Gastroesophageal sphincter (tissue), 4 donors: Measurements from ENCODE around the gene RFC1. TPM values are rescaled to one million over a fixed set of nuclear protein-coding genes. Genes with fewer than 3 reads are reported as not detected.
"Not testable (repeated sequence)": the region's sequence is repeated elsewhere in the genome, so short reads cannot be mapped to it uniquely, and the experiment has no call there.

ENCODE experiments used
- ATAC-seq: fragments of 150-250 bp; one replicate; pipeline ENCODE4 v1.9.1; 2016; ENCODE audit warnings: mild to moderate bottlenecking, moderate library complexity
- H3K27ac ChIP-seq, 4 donors: fragments of 200-600 bp; sonication (generic) in 3 of 4; 1 replicate in 3 of 4; 2 replicates in 1 of 4; pipeline ENCODE4 v1.5.1; 2016 to 2019
- H3K27me3 ChIP-seq: fragments of 200-600 bp; sonication (generic); one replicate; pipeline ENCODE4 v1.5.1; 2019
- H3K36me3 ChIP-seq, 2 donors: fragments of 200-600 bp; sonication (generic); one replicate each; pipeline ENCODE4 v1.5.1; 2019; ENCODE audit warnings: control low read depth in 1 of 2
- H3K4me1 ChIP-seq, 3 donors: fragments of 200-600 bp; sonication (generic); 1 replicate in 2 of 3; 2 replicates in 1 of 3; pipeline ENCODE4 v1.5.1; 2016 to 2019; ENCODE audit warnings: control low read depth in 2 of 3
- H3K4me3 ChIP-seq, 2 donors: fragments of 200-600 bp; sonication (generic); one replicate each; pipeline ENCODE4 v1.5.1; 2019; ENCODE audit warnings: mild to moderate bottlenecking in 1 of 2, moderate library complexity in 1 of 2
- H3K9me3 ChIP-seq, 3 donors: fragments of 200-600 bp; sonication (generic); one replicate each; pipeline ENCODE4 v1.5.1; 2017 to 2019; ENCODE audit warnings: control low read depth in 2 of 3
- EP300 ChIP-seq: sonication (generic); formaldehyde crosslinking; IDR thresholded peaks from one replicate; pipeline ENCODE4 v1.6.1; 2017; ENCODE audit warnings: antibody characterized with exemption, mild to moderate bottlenecking
- POLR2A ChIP-seq, 2 donors: fragments of 450-650 bp; IDR thresholded peaks; one replicate each; pipeline ENCODE4 v1.6.1; 2017; ENCODE audit warnings: antibody characterized with exemption in 2 of 2, mild to moderate bottlenecking in 2 of 2, moderate library complexity in 1 of 2
- POLR2AphosphoS5 ChIP-seq: sonication (generic); formaldehyde crosslinking; IDR thresholded peaks from one replicate; pipeline ENCODE4 v1.6.1; 2017; ENCODE audit warnings: antibody characterized with exemption
- WGBS, 2 donors: methylation state at CpG; one replicate each; pipeline ENCODE4 v1.1.5; 2018; ENCODE audit warnings: low coverage in 1 of 2; 5-methylcytosine and 5-hydroxymethylcytosine counted together
- total RNA-seq, 4 donors: library from RNA; depleted of rRNA; stranded (reverse); fragments of >200 nt; gene quantifications; one replicate each; pipeline ENCODE4 v1.1.0, GENCODE V29; 2016
- TF ChIP-seq, protein P1 (sequence below), 4 experiments: fragments of 200-600 bp in 2 of 4; fragments of 450-650 bp in 2 of 4; sonication (generic) in 1 of 4; IDR thresholded peaks; one replicate each; pipeline ENCODE4 v1.5.1; 2017 to 2019; ENCODE audit warnings: antibody characterized with exemption in 4 of 4, mild to moderate bottlenecking in 2 of 4, moderate library complexity in 2 of 4

RFC1 gene
- total RNA-seq, 4 donors from 2014 or later, result 37.1 to 51.8 (median 41.0) TPM

DNA sequence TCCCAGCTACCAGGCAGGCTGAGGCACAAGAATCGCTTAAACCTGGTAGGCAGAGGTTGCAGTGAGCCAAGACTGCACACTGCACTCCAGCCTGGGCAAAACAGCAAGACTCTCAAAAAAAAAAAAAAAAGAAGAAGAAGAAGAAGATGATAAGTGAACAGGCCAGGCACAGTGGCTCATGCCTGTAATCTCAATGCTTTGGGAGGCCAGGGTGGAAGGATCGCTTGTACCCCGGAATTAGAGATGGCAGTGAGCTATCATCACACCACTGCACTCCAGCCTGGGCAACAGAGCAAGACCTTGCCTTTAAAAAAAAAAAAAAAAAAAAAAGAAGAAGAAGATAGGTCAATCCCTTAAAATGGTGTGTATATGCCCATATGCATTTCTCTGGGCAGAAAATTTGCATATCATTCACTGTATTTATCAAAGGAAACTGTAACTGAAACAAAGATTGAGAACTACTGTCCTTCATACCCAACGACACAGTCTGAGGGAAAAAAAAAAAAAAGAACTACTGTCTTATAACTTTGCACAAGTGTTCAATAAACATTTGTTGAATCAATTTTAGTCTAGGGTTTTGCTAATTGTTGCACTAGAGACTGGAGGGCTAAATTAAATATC lies 2.3 kb downstream of the RFC1 start:
- TF ChIP-seq POLR2AphosphoS5 (no peak), POLR2A (IDR thresholded peaks at IDR 0.05) (no peak), EP300 (no peak)
- TF ChIP-seq, protein P1, sequence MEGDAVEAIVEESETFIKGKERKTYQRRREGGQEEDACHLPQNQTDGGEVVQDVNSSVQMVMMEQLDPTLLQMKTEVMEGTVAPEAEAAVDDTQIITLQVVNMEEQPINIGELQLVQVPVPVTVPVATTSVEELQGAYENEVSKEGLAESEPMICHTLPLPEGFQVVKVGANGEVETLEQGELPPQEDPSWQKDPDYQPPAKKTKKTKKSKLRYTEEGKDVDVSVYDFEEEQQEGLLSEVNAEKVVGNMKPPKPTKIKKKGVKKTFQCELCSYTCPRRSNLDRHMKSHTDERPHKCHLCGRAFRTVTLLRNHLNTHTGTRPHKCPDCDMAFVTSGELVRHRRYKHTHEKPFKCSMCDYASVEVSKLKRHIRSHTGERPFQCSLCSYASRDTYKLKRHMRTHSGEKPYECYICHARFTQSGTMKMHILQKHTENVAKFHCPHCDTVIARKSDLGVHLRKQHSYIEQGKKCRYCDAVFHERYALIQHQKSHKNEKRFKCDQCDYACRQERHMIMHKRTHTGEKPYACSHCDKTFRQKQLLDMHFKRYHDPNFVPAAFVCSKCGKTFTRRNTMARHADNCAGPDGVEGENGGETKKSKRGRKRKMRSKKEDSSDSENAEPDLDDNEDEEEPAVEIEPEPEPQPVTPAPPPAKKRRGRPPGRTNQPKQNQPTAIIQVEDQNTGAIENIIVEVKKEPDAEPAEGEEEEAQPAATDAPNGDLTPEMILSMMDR (IDR thresholded peaks at IDR 0.05), result no peak
- no peak for ATAC-seq
- Histone ChIP-seq H3K9me3 (no peaks in the 10 kb centered on the region), H3K4me1 (peaks cover 2 to 40% (median 10%) of the 10 kb centered on the region in 3 donors), H3K27ac (no peak overlapping the region), H3K27me3 (no peaks in the 10 kb centered on the region), H3K4me3 (no peak overlapping the region), H3K36me3 (no peaks in the 10 kb centered on the region)
- 73 to 86% methylated on average over 2 to 3 of the region's 4 CpGs for WGBS, 2 donors

DNA sequence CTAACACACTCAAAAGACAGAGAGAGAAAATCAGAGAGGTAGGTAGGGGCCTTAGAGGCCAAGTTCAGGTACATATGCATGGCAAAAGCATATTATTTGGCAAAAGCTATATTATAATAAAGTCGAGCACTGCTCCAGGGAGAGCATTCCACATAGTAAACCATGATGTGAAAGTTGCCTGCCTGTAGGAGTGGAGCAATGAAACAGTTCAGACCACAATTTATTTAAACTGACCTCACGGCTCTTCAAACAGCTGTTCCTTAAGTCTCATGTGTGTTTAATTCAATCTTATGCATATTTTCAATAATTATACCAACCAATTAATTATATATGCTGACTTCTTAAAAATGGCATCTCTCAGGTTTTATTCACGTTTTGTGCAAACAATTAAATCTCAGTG lies 3.3 kb downstream of the RFC1 start:
- no peak overlapping the region for H3K4me3 ChIP-seq
- no peak overlapping the region for H3K27ac ChIP-seq
- ATAC-seq, result no peak
- no peaks in the 10 kb centered on the region for H3K9me3 ChIP-seq
- H3K4me1 ChIP-seq, result peaks cover 2 to 40% (median 10%) of the 10 kb centered on the region in 3 donors
- no peaks in the 10 kb centered on the region for H3K36me3 ChIP-seq
- WGBS, 2 donors, result 31 to 52% methylated on average over 3 of the region's 3 CpGs
- TF ChIP-seq POLR2AphosphoS5 (no peak), POLR2A (IDR thresholded peaks at IDR 0.05) (no peak), EP300 (no peak)
- TF ChIP-seq, protein P1 (IDR thresholded peaks at IDR 0.05), result no peak
- no peaks in the 10 kb centered on the region for H3K27me3 ChIP-seq

DNA sequence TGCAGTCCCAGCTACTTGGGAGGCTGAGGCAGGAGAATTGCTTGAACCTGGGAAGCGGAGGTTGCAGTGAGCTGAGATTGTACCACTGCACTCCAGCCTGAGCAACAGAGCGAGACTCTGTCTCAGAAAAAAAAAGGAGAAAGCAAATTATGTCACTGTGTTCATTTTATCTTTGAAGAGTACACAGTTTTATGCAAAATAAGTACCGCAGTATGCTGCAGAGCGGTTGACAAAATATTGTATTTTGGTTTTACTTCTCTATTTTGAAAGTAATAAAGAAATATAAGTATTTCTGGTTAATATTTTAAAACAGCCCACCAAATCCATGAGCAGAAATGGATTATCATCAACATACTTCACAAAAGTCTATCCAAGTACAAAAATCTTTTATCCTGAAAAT lies 5.6 kb downstream of the RFC1 start:
- not testable (repeated sequence) for H3K36me3 ChIP-seq, ATAC-seq, H3K27ac ChIP-seq, H3K9me3 ChIP-seq, H3K4me3 ChIP-seq, H3K27me3 ChIP-seq
- WGBS, 2 donors, result 87 to 98% methylated on average over 4 of the region's 4 CpGs
- H3K4me1 ChIP-seq, result peaks cover 2 to 55% (median 10%) of the 10 kb centered on the region in 3 donors

DNA sequence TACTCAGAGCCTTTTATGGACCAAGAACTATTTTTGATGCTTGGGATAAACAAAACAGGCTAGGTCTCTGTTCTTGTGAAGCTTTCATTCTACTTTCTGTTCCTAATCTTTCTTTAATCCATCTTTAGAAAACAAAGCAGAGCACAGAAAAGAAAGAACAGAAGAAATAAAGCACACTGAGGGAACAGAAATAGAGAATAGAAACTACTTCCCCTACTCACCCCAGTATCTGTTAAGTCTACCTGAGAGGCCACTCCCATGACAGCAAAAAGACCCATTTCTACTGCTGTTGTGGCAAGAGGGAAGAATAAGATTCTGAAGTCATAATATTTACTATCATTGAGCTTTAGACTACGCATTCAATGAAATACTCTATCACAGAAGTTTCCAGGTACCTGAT lies 9.2 kb downstream of the RFC1 start:
- no peak overlapping the region for H3K4me3 ChIP-seq
- ATAC-seq, result no peak
- WGBS, 2 donors, result 55 to 75% methylated on average over 1 of the region's 1 CpG
- TF ChIP-seq POLR2A (IDR thresholded peaks at IDR 0.05), result no peak
- TF ChIP-seq, protein P1 (IDR thresholded peaks at IDR 0.05), result no peak
- TF ChIP-seq EP300, result no peak
- TF ChIP-seq POLR2AphosphoS5, result no peak
- H3K36me3 ChIP-seq, result no peaks in the 10 kb centered on the region
- H3K9me3 ChIP-seq, result no peaks in the 10 kb centered on the region
- H3K27me3 ChIP-seq, result no peaks in the 10 kb centered on the region
- peaks cover 0 to 50% (median 0%) of the 10 kb centered on the region in 3 donors for H3K4me1 ChIP-seq
- peak overlapping the region in 1 of 4 donors; percentile 46 for H3K27ac ChIP-seq

DNA sequence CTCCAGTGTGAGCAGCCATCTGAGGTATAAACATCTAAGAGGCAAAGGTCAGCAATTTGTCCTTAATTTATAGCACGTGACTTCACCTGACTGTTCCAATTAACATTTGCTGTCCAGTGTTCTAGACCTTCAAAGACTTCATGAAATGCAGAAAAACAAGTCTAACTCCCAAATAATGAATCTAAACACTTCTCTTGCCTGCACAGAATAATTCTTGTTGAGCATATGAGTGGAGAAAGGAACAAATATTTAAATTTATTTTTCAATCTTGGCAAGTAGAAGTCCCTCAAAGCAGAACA lies 12.0 kb downstream of the RFC1 start:
- Histone ChIP-seq H3K27me3 (no peaks in the 10 kb centered on the region), H3K36me3 (peaks cover 0 to 21% of the 10 kb centered on the region in 2 donors), H3K27ac (peak overlapping the region; percentile 64 to 81 (median 78)), H3K4me1 (peaks cover 0 to 55% (median 0%) of the 10 kb centered on the region in 3 donors), H3K9me3 (no peaks in the 10 kb centered on the region), H3K4me3 (peak overlapping the region; percentile 41 to 43)
- WGBS, 2 donors, result 6 to 18% methylated on average over 1 of the region's 1 CpG
- TF ChIP-seq POLR2A (IDR thresholded peaks at IDR 0.05), result no peak
- no peak for TF ChIP-seq EP300
- no peak for TF ChIP-seq POLR2AphosphoS5
- TF ChIP-seq, protein P1 (IDR thresholded peaks at IDR 0.05), result no peak
- peak; percentile 32 for ATAC-seq
